SJSA1 (cell line): ENCODE measurements around the gene CLEC3B. TPM values are rescaled to one million over a fixed set of nuclear protein-coding genes. Genes with fewer than 3 reads are reported as not detected.

Experiments used
- DNase-seq, 2 experiments: peaks; one replicate each; pipeline ENCODE4 v3.0.0-alpha.2; 2015 to 2020; ENCODE audit warnings: low spot score in 2 of 2, low read depth in 1 of 2
- H3K27ac ChIP-seq: fragments of 250-450 bp; sonication (Bioruptor Pico); 2 replicates; pipeline ENCODE4 v1.5.1; 2020; ENCODE audit warnings: mild to moderate bottlenecking, moderate library complexity
- H3K27me3 ChIP-seq: fragments of 250-450 bp; sonication (Bioruptor Pico); replicated peaks from 2 replicates; pipeline ENCODE4 v1.5.1; 2020; ENCODE audit warnings: mild to moderate bottlenecking, moderate library complexity
- H3K36me3 ChIP-seq: fragments of 250-450 bp; sonication (Bioruptor Pico); 2 replicates; pipeline ENCODE4 v1.5.1; 2020; ENCODE audit warnings: mild to moderate bottlenecking
- H3K4me1 ChIP-seq: fragments of 250-450 bp; sonication (Bioruptor Pico); replicated peaks from 2 replicates; pipeline ENCODE4 v1.6.1; 2021; ENCODE audit warnings: mild to moderate bottlenecking
- H3K4me3 ChIP-seq: fragments of 250-450 bp; sonication (Bioruptor Pico); 2 replicates; pipeline ENCODE4 v1.5.1; 2020; ENCODE audit warnings: mild to moderate bottlenecking
- H3K9me3 ChIP-seq: fragments of 250-450 bp; sonication (Bioruptor Pico); replicated peaks from 2 replicates; pipeline ENCODE4 v1.5.1; 2020; ENCODE audit warnings: mild to moderate bottlenecking
- total RNA-seq: library from RNA; depleted of rRNA; stranded (reverse); fragments of >200 nt; shearing (Covaris generic); gene quantifications from 2 replicates; pipeline ENCODE4 v1.2.3, GENCODE V29; 2014

Gene CLEC3B
- total RNA-seq, 1 experiment from 2014 or later: 4.4 TPM

- no peaks in the 10 kb centered on the region for H3K36me3 ChIP-seq
- H3K4me3 ChIP-seq: no peak overlapping the region
- H3K27ac ChIP-seq: peak overlapping the region; percentile 97
- H3K27me3 ChIP-seq: no peaks in the 10 kb centered on the region
- H3K9me3 ChIP-seq: no peaks in the 10 kb centered on the region
- H3K4me1 ChIP-seq: peaks cover 49% of the 10 kb centered on the region
- DNase-seq: peak; percentile 66 to 93
Measured at GRCh38 chr3:45055411-45056143, 29.5 kb downstream of the CLEC3B start.

DNA sequence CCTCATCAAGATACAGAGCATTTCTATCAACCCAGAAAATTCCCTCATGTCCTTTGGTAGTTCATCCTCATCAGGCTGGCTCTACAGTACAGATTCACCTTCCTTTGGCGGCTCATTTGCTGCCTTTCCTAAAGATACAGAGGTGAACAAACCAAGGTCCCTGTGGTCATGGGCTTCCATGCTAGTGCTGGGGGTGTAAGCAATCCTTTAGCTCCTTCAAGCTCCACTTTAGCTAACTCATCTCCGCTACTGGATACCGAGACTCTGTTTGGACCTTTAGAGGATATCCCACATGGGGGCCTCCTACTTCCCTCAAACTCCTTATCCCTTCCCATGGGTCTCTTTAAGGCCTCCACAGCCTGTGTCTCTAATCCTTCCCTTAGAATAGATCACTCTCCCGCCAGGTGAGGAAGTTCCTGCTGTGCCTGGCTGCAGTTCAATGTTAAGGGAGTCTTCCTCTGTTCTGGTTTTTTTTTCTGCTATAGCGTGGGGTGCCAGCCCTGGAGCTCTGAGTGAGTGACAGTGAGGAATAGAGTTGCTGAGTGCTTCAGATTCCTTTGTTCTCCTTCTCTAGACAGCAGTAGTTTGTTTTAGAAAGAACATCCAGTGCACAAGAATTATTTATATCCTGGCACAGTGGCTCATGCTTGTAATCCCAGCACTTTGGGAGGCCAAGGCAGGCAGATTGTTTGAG is 30.7 kb downstream of the CLEC3B start:
- H3K36me3 ChIP-seq: no peaks in the 10 kb centered on the region
- H3K27me3 ChIP-seq: no peaks in the 10 kb centered on the region
- DNase-seq: peak in 1 of 2 experiments; percentile 70
- H3K27ac ChIP-seq: peak overlapping the region; percentile 97
- H3K4me1 ChIP-seq: peaks cover 60% of the 10 kb centered on the region
- no peak overlapping the region for H3K4me3 ChIP-seq
- no peaks in the 10 kb centered on the region for H3K9me3 ChIP-seq

- Histone ChIP-seq H3K4me1 (peaks cover 68% of the 10 kb centered on the region), H3K4me3 (no peak overlapping the region), H3K9me3 (no peaks in the 10 kb centered on the region), H3K36me3 (no peaks in the 10 kb centered on the region), H3K27ac (peak overlapping the region; percentile 97), H3K27me3 (no peaks in the 10 kb centered on the region)
- no peak for DNase-seq
Measured at GRCh38 chr3:45057557-45057956, 31.5 kb downstream of the CLEC3B start.

DNA sequence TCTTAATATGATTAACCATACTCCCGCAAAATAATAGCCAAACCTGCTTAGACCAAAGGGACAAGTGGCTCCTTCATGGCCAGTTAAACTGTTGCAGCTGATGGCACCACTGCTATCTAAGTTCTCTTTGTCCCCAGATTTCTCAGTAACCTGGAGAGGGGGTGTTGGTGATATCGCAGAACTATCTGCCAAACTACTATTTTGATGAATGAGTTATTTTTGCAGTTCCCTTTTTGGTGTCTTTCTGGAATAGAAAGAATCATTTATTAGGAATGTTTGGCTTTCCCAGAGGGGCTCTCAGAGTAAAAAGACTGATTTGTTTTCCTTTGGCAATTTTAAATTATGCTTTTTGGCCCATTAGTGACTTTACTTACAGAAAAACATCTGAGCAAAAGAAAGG is 33.0 kb downstream of the CLEC3B start:
- H3K36me3 ChIP-seq: no peaks in the 10 kb centered on the region
- H3K4me3 ChIP-seq: no peak overlapping the region
- no peak for DNase-seq
- H3K27me3 ChIP-seq: no peaks in the 10 kb centered on the region
- no peak overlapping the region for H3K27ac ChIP-seq
- H3K4me1 ChIP-seq: peaks cover 77% of the 10 kb centered on the region
- no peaks in the 10 kb centered on the region for H3K9me3 ChIP-seq

- peaks cover 77% of the 10 kb centered on the region for H3K4me1 ChIP-seq
- no peak overlapping the region for H3K27ac ChIP-seq
- no peaks in the 10 kb centered on the region for H3K27me3 ChIP-seq
- DNase-seq: no peak
- H3K4me3 ChIP-seq: no peak overlapping the region
- no peaks in the 10 kb centered on the region for H3K36me3 ChIP-seq
- H3K9me3 ChIP-seq: no peaks in the 10 kb centered on the region
Measured at GRCh38 chr3:45060165-45060892, 34.2 kb downstream of the CLEC3B start.

GRCh38 chr3:45062697-45063070 is 36.6 kb downstream of the CLEC3B start:
- no peaks in the 10 kb centered on the region for H3K9me3 ChIP-seq
- no peaks in the 10 kb centered on the region for H3K27me3 ChIP-seq
- H3K4me1 ChIP-seq: peaks cover 56% of the 10 kb centered on the region
- no peak overlapping the region for H3K4me3 ChIP-seq
- no peaks in the 10 kb centered on the region for H3K36me3 ChIP-seq
- no peak for DNase-seq
- H3K27ac ChIP-seq: peak overlapping the region; percentile 85

- Histone ChIP-seq H3K4me1 (peaks cover 47% of the 10 kb centered on the region), H3K27me3 (no peaks in the 10 kb centered on the region), H3K4me3 (no peak overlapping the region), H3K27ac (peak overlapping the region; percentile 70), H3K36me3 (no peaks in the 10 kb centered on the region), H3K9me3 (no peaks in the 10 kb centered on the region)
- DNase-seq: peak; percentile 49 to 61
Measured at GRCh38 chr3:45064512-45065372, 38.6 kb downstream of the CLEC3B start.

DNA sequence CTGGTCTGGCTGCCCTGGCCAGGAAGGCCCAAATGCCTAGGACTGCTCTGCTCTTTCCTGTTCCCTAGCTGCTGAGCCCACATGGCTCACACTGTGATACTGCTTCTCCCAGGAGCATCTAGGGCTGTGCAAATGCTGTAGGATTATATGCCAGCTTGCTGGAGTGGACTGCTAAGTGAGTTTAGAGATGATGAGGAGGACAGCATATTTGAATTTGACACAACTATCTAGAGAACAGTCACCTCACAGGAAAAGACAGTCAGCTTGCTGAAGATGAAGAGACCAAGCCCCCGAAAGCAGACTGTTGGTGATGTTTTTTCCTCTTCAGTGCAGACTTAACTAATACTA is 39.2 kb downstream of the CLEC3B start:
- no peak for DNase-seq
- no peaks in the 10 kb centered on the region for H3K27me3 ChIP-seq
- peaks cover 47% of the 10 kb centered on the region for H3K4me1 ChIP-seq
- H3K4me3 ChIP-seq: no peak overlapping the region
- peak overlapping the region; percentile 70 for H3K27ac ChIP-seq
- no peaks in the 10 kb centered on the region for H3K36me3 ChIP-seq
- H3K9me3 ChIP-seq: no peaks in the 10 kb centered on the region

DNA sequence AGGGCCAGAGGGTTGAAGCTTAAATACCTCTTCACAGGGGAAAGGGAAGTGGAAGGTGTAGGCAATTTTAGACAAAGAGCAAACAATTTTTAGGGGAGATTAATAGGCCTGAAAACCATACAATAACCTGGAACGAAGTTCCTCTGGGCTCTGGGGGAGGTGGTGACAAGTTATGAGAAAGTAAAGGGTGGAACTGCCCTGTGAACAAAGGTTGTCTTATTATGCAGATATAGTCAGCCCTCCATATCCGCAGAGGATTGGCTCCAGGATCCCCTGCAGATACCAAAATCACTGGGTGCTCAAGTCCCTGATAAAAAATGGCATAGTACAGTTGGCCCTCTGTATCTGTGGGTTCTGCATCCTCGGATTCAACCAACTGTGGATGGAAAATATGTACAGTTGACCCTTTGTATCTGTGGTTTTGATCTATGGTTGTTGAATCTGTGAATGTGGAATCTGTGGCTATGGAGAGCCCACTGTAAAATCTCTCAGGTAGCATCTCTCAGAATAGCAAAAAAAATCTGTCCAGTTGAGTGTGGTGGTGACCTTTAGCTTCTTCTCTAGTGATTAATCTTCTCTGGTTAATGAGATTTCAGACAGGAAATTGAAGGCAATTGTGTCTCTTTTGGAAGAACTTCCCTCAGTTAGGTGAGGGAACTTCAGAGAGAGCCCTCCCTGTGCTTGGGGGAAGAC is 40.2 kb downstream of the CLEC3B start:
- H3K4me3 ChIP-seq: no peak overlapping the region
- H3K27me3 ChIP-seq: no peaks in the 10 kb centered on the region
- peaks cover 39% of the 10 kb centered on the region for H3K4me1 ChIP-seq
- DNase-seq: no peak
- H3K27ac ChIP-seq: 0 out of 2 replicates have a peak overlapping the region, but pooled peaks have one; percentile 70
- H3K9me3 ChIP-seq: no peaks in the 10 kb centered on the region
- H3K36me3 ChIP-seq: no peaks in the 10 kb centered on the region

GRCh38 chr3:45067486-45067885 is 41.4 kb downstream of the CLEC3B start:
- no peak overlapping the region for H3K27ac ChIP-seq

DNA sequence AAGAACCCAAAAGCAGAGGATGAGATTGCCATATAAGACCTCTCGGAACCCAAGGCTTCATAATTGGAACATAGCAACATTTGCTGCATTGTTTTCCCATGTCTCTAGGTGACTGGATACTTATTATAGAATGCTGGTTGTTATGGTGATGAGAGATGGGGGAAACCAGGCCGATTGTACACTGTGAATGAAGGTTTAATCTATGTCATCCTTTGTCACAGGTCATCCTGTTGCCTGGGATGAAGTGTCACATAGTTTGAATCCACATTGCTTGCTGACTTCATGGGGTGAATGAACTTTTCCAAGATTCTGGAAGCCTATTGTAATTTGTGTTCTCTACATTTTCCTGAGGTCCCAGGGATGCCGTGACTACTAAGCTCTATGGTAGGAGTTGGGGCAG is 41.8 kb downstream of the CLEC3B start:
- Histone ChIP-seq H3K4me3 (no peak overlapping the region), H3K27ac (no peak overlapping the region), H3K9me3 (no peaks in the 10 kb centered on the region), H3K36me3 (no peaks in the 10 kb centered on the region), H3K4me1 (peaks cover 22% of the 10 kb centered on the region), H3K27me3 (no peaks in the 10 kb centered on the region)
- DNase-seq: no peak

More at GRCh38 chr3:45067486-45067885, 41.4 kb downstream of the CLEC3B start:
- no peaks in the 10 kb centered on the region for H3K27me3 ChIP-seq
- H3K4me1 ChIP-seq: peaks cover 27% of the 10 kb centered on the region
- H3K9me3 ChIP-seq: no peaks in the 10 kb centered on the region
- no peak for DNase-seq
- no peak overlapping the region for H3K4me3 ChIP-seq
- no peaks in the 10 kb centered on the region for H3K36me3 ChIP-seq

GRCh38 chr3:45071075-45071474 is 45.0 kb downstream of the CLEC3B start:
- no peaks in the 10 kb centered on the region for H3K9me3 ChIP-seq
- no peak overlapping the region for H3K4me3 ChIP-seq
- DNase-seq: no peak
- no peaks in the 10 kb centered on the region for H3K27me3 ChIP-seq
- no peak overlapping the region for H3K27ac ChIP-seq
- no peaks in the 10 kb centered on the region for H3K36me3 ChIP-seq
- no peaks in the 10 kb centered on the region for H3K4me1 ChIP-seq
